ENCODE measurements around the gene DRAM1. TPM values are rescaled to one million over a fixed set of nuclear protein-coding genes. Genes with fewer than 3 reads are reported as not detected.

Gene DRAM1
- total and polyA plus RNA-seq, 9 of the 15 experiments (the other 6 are each of a cell fraction or from before 2014, with no cell fraction given), result 1.4 to 4.3 (median 2.7) TPM

GRCh38 chr12:101830367-101831325, 46.7 kb upstream of the DRAM1 start, which contains the start of gene GNPTAB (continued):
- TF ChIP-seq ESRRB (CRISPR knock-in tag; IDR thresholded peaks at IDR 0.05; ENCODE audit: borderline replicate concordance), result no peak
- no peak for TF ChIP-seq SAFB (IDR thresholded peaks at IDR 0.05; ENCODE audit: borderline replicate concordance, low read depth, low read length)
- TF ChIP-seq ZNF696 (CRISPR knock-in tag; conservative IDR thresholded peaks at IDR 0.05), result no peak
- TF ChIP-seq ETV6 (IDR thresholded peaks at IDR 0.05; ENCODE audit: borderline replicate concordance in 1 of 2, low read depth in 2 of 2, low read length in 1 of 2), result no peak
- no peak for TF ChIP-seq ETV6 (CRISPR knock-in tag; IDR thresholded peaks at IDR 0.05; ENCODE audit: borderline replicate concordance)
- TF ChIP-seq PPARD (CRISPR knock-in tag; IDR thresholded peaks at IDR 0.05), result no peak
- TF ChIP-seq CTCFL (IDR thresholded peaks at IDR 0.05; ENCODE audit: borderline replicate concordance, insufficient read depth, low read depth, low read length, poor library complexity, severe bottlenecking), result peak; percentile 64
- no peak for TF ChIP-seq ETV5 (CRISPR knock-in tag; IDR thresholded peaks at IDR 0.05; ENCODE audit: low read depth)
- no peak for TF ChIP-seq ZNF583 (CRISPR knock-in tag; IDR thresholded peaks at IDR 0.05)
- no peak for TF ChIP-seq MTA1 (IDR thresholded peaks at IDR 0.05; ENCODE audit: borderline replicate concordance)
- peak; percentile 72 for TF ChIP-seq ETS1 (conservative IDR thresholded peaks at IDR 0.05; ENCODE audit: control insufficient read depth, low read depth, low read length)
- 0 out of 2 replicates have a peak, but pooled peaks have one; percentile 46 for TF ChIP-seq AFF4 (CRISPR knock-in tag; IDR thresholded peaks at IDR 0.05)
- TF ChIP-seq ZNF121 (CRISPR knock-in tag; conservative IDR thresholded peaks at IDR 0.05), result no peak
- no peak for TF ChIP-seq SMAD3 (CRISPR knock-in tag; conservative IDR thresholded peaks at IDR 0.05)
- no peak for TF ChIP-seq SMAD1 (IDR thresholded peaks at IDR 0.05; ENCODE audit: low read depth, low read length, partially characterized antibody)
- no peak for TF ChIP-seq ZNF140 (CRISPR knock-in tag; IDR thresholded peaks at IDR 0.05)
- TF ChIP-seq FIP1L1 (IDR thresholded peaks at IDR 0.05; ENCODE audit: low read depth, low read length, poor library complexity, severe bottlenecking), result peak; percentile 62
- peak; percentile 80 for TF ChIP-seq CTBP1 (IDR thresholded peaks at IDR 0.05; ENCODE audit: borderline replicate concordance)

All from K562 (cell line).